ENCODE data around the gene LMO4.

LMO4 gene

DNA sequence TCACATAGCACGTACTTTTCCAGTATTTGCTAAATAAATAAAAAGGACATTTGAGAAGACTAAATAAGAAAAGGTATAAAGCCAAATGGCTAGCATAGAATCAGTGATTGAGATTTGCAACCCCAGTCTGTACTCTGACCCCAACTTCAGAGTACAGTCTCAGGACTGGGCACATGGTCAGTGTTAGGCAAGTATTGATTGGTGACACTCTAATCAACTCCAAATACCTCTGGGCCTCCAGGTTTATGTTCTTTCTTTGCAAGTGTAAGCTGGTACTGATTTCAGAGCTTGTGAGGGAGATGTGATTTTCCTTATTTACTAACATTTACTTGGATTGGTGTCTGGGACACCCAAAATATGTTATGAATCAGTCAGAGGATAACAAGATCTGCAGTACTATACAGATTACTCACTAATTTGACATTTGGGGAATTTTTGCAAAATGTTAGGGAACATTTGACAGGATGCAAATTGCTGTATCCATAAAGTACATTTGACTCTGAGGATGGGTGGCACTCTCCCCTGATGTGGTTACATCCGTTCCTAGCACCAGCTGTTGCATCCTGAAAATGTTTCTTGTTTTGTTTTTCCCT, 34.2 kb downstream of the LMO4 start:
- Histone ChIP-seq H3K9me2 (replicated peaks; ENCODE audit: insufficient read depth, low read length) (no peaks in the 10 kb centered on the region), H3K79me2 (ENCODE audit: low read length) (no peaks in the 10 kb centered on the region), H3K4me1 (ENCODE audit: low read length) (no peaks in the 10 kb centered on the region), H3K27me3 (replicated peaks; ENCODE audit: insufficient read depth, low read length) (no peaks in the 10 kb centered on the region), H3K4me2 (ENCODE audit: low read depth, low read length) (no peak overlapping the region), H3F3A (ENCODE audit: insufficient read depth, low read length) (no peaks in the 10 kb centered on the region), H2AFZ (ENCODE audit: low read length) (no peak overlapping the region), H3K9me3 (replicated peaks; ENCODE audit: insufficient read depth, low read length) (no peaks in the 10 kb centered on the region), H3K36me3 (replicated peaks; ENCODE audit: insufficient read depth, low read length) (no peaks in the 10 kb centered on the region), H4K20me1 (ENCODE audit: insufficient read depth, low read length) (no peaks in the 10 kb centered on the region), H3K27ac (ENCODE audit: low read length) (no peak overlapping the region), H3K9ac (ENCODE audit: low read length) (no peak overlapping the region), H3K4me3 (ENCODE audit: low read length) (no peak overlapping the region)
- no peak for DNase-seq
- TF ChIP-seq, protein P1, sequence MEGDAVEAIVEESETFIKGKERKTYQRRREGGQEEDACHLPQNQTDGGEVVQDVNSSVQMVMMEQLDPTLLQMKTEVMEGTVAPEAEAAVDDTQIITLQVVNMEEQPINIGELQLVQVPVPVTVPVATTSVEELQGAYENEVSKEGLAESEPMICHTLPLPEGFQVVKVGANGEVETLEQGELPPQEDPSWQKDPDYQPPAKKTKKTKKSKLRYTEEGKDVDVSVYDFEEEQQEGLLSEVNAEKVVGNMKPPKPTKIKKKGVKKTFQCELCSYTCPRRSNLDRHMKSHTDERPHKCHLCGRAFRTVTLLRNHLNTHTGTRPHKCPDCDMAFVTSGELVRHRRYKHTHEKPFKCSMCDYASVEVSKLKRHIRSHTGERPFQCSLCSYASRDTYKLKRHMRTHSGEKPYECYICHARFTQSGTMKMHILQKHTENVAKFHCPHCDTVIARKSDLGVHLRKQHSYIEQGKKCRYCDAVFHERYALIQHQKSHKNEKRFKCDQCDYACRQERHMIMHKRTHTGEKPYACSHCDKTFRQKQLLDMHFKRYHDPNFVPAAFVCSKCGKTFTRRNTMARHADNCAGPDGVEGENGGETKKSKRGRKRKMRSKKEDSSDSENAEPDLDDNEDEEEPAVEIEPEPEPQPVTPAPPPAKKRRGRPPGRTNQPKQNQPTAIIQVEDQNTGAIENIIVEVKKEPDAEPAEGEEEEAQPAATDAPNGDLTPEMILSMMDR (IDR thresholded peaks at IDR 0.05; ENCODE audit: low read length) = no peak
- TF ChIP-seq EZH2 (optimal IDR thresholded peaks at IDR 0.05; ENCODE audit: low read depth, low read length) (no peak), EZH2phosphoT487 (IDR thresholded peaks at IDR 0.05; ENCODE audit: low read length) (no peak)

DNA sequence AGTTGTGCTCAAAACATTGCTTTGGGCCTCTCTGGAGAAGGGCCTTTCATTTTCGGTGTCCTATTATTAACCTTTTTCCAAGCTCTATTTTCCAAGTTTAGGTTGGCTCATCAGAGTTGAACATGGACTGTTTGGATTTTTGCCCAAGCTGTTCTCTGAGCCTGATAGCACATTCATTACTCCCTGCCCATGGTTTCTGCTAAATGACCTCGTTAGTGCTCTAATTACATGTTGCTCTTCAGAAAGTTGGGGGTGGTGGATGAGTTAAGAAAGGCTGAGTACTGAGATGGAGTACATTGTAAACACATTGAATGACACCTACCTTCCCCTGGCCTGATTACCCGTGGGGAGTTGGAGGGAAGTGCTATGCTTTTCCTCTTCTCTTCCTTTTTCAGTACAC, 38.9 kb downstream of the LMO4 start:
- no peak for DNase-seq
- Histone ChIP-seq H3F3A (ENCODE audit: insufficient read depth, low read length) (no peaks in the 10 kb centered on the region), H3K9me3 (replicated peaks; ENCODE audit: insufficient read depth, low read length) (no peaks in the 10 kb centered on the region), H3K79me2 (ENCODE audit: low read length) (no peaks in the 10 kb centered on the region), H4K20me1 (ENCODE audit: insufficient read depth, low read length) (no peaks in the 10 kb centered on the region), H3K4me3 (ENCODE audit: low read length) (no peak overlapping the region), H3K36me3 (replicated peaks; ENCODE audit: insufficient read depth, low read length) (no peaks in the 10 kb centered on the region), H2AFZ (ENCODE audit: low read length) (no peak overlapping the region), H3K27me3 (replicated peaks; ENCODE audit: insufficient read depth, low read length) (no peaks in the 10 kb centered on the region), H3K4me1 (ENCODE audit: low read length) (no peaks in the 10 kb centered on the region), H3K27ac (ENCODE audit: low read length) (no peak overlapping the region), H3K9me2 (replicated peaks; ENCODE audit: insufficient read depth, low read length) (no peaks in the 10 kb centered on the region), H3K9ac (ENCODE audit: low read length) (no peak overlapping the region), H3K4me2 (ENCODE audit: low read depth, low read length) (no peak overlapping the region)
- TF ChIP-seq EZH2 (optimal IDR thresholded peaks at IDR 0.05; ENCODE audit: low read depth, low read length) = no peak
- TF ChIP-seq, protein P1 (IDR thresholded peaks at IDR 0.05; ENCODE audit: low read length) = no peak
- TF ChIP-seq EZH2phosphoT487 (IDR thresholded peaks at IDR 0.05; ENCODE audit: low read length) = no peak

DNA sequence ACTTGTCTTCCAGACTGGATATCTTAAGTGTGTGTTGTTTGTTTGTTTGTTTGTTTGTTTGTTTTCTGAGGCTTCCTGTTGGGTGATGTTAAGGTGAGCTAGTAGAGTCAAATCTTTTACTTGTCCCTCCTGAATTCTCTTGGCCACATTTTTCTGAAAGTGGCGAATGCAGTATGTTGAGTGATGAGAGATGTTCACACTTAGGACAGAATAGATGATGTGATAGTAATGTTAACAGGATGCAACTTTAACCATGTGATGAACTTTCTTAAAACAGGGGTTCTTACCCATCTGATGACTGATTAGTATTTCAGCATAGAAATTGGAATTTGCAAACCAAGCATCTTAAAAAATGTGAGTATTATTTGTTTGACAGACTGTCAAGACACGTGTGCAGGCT, 40.2 kb downstream of the LMO4 start:
- Histone ChIP-seq H4K20me1 (ENCODE audit: insufficient read depth, low read length) (no peaks in the 10 kb centered on the region), H2AFZ (ENCODE audit: low read length) (no peak overlapping the region), H3K4me2 (ENCODE audit: low read depth, low read length) (no peak overlapping the region), H3K4me1 (ENCODE audit: low read length) (no peaks in the 10 kb centered on the region), H3K4me3 (ENCODE audit: low read length) (no peak overlapping the region), H3K9me2 (replicated peaks; ENCODE audit: insufficient read depth, low read length) (no peaks in the 10 kb centered on the region), H3K27ac (ENCODE audit: low read length) (no peak overlapping the region), H3K36me3 (replicated peaks; ENCODE audit: insufficient read depth, low read length) (no peaks in the 10 kb centered on the region), H3K79me2 (ENCODE audit: low read length) (no peaks in the 10 kb centered on the region), H3K9me3 (replicated peaks; ENCODE audit: insufficient read depth, low read length) (no peaks in the 10 kb centered on the region), H3K27me3 (replicated peaks; ENCODE audit: insufficient read depth, low read length) (no peaks in the 10 kb centered on the region), H3K9ac (ENCODE audit: low read length) (no peak overlapping the region), H3F3A (ENCODE audit: insufficient read depth, low read length) (no peaks in the 10 kb centered on the region)
- TF ChIP-seq EZH2 (optimal IDR thresholded peaks at IDR 0.05; ENCODE audit: low read depth, low read length) (no peak), EZH2phosphoT487 (IDR thresholded peaks at IDR 0.05; ENCODE audit: low read length) (no peak)
- TF ChIP-seq, protein P1 (IDR thresholded peaks at IDR 0.05; ENCODE audit: low read length) = no peak
- DNase-seq = no peak

All from MM.1S (cell line).